Islet of Langerhans (tissue), 1 donor: ENCODE measurements around the gene METTL4.

Source experiments
- FAIRE-seq: peaks from one replicate; lab custom pipeline; 2011; peaks lifted over from hg19 to GRCh38; lab: Jason Lieb, UNC

The METTL4 gene

DNA sequence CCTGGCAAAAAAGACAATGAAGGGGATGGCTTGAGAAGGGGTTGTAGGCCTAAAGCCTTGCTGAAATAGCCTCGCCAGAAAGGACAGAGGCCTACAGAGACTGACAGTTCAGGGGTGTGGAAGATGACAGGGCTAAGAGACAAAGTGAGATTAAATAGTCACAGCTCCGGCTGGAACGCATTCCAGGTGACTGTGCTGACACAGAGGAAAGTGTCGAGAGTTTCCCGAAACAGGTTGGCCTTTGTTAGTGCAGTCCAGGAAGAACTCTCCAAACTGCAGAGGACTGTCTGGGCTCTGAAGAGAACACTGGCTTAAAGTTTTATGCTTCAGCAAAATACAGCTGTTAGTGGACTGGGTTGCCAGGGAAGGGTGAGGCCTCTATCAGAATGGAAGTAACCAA lies 52.8 kb downstream of the METTL4 start:
- FAIRE-seq: no peak

DNA sequence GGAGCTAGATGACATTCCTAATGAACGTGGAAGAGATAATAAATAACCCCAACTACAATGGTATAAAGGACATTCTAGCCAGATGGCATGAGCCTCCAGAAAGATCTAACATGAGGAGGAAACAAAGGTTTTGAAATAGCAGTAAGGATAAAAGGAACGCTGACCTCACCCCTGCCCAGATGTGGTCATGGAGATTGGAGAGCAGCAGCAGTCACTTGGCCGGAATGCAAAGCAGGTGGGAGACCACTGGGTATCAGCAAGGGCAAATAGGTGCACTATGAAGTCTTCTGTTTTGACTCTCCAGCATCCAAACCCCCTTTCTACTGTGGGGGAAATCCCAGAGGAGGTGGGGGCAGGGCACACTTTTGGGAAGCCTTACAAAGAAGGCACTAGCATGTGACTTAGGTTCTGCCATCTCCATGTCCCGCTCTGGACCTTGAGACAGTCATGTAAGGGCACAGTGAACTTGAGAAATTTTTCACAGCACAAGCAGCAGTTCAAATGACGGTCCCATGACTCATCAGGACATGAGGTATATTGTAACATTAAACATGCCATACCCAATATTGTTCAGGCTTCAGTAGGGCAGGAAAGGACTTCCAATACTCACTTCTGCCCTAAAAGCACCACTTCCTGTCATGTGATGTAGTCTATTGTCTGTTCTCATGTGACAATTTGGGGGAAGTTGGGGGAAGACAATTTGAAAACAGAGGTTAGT lies 55.2 kb downstream of the METTL4 start:
- FAIRE-seq: no peak

DNA sequence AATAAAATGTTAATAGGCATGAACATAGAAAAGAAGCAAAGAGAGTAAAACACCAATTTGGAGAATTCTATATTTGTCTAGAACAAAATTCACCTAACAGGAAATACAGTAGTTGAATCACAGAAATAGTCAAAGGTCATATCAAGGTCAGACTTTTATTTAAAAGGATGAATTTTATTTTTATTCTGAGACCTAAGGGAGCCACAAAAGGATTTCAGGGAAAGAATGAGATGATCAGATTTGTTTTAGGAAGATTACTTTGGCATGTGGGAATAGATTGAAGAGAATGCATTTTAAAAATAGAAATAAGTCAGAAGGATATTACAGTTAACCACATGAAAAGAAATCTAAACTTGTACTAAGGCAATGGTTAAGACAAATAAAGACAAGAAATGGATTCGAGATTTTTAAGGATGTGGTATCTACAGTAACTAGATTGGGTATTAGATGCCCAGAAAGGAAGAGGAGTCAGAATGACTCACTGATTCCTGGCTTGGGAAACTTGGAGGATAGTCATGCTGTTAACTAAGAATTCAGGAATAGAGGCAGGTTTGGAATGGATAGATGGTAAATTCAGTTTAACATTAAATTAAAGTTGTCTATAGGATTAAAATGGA lies 56.0 kb downstream of the METTL4 start:
- no peak for FAIRE-seq

DNA sequence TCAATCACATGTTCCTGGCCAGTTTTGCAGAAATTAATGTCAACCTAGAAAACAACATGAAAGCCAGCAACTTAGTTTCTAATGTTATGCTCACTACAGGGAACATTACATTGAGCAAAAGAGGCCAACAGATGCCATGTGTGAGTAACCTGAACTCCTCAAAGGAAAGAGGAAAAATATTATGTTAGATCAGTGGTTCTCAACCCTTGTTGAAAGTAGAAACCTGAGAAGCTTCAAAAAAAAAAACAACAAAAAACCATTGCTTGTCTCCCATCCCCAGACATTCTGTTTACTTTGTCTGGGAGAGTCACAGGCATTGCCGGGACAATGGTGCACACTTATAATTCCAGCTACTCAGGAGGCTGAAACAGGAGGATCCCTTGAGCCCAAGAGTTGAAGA lies 57.7 kb downstream of the METTL4 start:
- FAIRE-seq: no peak

DNA sequence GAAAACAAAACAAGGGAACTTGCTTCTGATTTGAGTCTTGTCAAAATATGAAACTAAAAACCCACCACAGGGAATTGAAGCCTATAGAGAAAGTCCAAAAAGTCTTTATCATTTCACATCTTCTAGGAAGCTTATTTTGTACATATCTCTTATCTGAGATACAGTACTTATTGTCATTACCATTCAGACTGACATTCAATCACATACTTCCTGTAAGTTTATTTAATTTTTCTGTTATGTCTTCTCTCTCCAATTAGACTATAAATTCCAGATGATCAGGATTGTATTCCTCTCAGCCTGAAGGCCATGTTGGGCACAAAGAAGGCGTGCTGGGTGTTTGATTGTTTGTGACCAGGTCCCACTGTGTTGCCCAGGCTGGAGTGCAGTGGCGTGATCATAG lies 59.2 kb downstream of the METTL4 start:
- no peak for FAIRE-seq

DNA sequence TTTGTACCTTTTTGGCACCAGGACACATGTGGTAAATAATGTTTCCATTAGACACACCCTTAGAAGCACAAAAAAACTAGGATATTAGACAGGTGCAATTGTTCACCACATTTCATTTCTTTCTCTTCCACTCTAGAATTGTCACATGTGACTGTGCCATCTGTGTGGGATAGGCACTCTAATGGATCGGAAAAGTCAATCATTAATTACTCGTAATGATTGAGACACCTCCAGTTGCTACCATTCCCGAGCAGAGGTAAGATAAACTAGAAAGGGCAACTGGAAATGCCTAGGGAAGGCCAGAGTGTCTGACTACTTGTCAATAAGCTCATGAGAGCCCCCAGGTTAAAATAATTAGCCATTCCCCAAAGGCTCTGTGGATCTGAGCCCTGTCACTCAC lies 59.9 kb downstream of the METTL4 start:
- FAIRE-seq: no peak

DNA sequence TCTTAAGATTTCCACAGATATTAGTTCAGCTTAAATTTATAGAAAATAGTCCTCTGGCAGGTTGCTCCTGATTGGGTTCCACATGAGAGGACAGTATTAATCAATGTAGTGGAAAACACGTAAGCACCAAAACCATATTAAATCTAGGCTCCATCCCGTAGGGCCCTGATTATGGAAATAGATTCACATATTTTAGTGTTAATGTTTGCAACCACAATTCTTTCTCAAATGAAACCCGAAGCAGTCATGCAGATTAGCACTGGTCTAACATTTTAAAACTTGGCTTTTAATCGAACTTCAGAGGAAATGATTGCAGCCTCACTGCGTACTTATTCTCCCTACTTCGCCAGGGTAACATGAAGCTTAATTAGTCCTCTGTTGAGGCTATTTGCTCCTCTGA lies 60.9 kb downstream of the METTL4 start:
- FAIRE-seq: no peak

DNA sequence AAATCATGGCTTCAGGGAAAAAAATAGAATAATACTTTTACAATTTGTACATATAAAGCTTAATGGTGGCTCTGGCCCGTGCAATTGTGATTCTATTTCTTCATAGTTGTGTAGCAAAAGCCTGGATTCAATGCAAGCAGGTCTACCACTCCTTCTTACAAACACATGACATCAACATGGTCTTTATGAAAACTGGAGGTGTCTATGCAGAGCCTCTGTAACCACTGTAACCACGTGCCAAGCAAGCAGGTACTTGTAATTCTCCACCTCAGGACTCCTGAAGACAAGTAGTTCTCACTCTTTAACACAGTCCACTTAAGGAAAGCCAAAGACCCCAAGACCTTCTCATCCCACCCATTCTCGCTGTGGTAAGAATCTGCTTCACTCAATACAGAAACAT lies 62.6 kb downstream of the METTL4 start:
- no peak for FAIRE-seq

DNA sequence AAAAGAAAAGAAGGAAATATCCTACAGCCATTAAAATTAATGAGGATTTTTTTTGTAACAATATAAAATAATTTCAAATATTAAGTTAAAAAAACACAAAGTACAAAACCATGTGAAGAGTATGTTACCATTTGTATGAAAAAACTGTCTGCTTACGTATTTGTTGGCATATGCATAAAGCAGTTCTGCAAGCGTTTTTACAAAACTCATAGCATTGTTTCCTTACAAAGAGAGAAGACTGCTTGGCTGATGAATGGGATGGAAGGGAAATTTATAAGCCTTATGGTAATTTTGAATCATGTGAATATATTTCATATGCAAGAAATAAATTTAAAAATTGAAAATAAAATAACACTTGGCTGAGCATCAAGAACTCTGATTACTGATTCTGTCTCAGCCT lies 63.1 kb downstream of the METTL4 start:
- FAIRE-seq: no peak

DNA sequence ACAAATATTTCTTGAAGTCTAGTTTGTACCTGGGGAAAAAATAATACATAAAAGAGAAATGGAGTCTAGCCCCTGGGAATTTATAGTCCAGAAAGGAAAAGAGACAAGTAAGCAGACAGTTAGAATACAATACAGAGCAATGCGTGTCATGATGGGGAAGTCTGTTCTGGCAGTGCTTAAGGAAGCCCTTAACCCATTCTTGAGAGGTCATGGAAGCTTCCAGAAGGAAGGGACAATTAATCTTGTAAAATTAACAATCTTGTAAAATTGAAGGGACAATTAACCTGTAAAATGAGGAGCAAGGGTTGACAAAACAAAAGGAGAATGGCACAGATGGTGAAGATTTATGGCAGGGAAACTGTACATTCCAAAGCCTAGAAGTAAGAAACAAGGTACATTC lies 66.7 kb downstream of the METTL4 start:
- no peak for FAIRE-seq

DNA sequence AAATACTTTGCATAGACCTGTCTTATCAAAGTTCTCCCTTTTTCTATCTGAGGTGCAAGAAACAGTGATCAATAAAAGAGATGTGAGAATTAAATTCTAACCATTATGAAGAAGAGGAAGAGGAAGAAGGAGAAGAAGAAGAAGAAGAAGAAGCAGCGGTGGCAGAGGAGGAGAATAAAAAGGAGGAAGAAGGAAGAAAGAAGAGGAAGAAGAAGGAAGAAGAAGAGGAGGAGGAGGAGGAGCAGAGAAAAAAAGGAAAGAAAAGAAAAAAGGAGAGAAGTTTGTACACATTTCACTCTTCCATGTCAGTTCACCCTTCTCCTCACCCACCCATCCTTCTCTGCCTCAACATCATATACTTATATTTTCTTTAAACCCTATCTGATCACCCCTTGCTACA lies 68.4 kb downstream of the METTL4 start:
- FAIRE-seq: no peak

DNA sequence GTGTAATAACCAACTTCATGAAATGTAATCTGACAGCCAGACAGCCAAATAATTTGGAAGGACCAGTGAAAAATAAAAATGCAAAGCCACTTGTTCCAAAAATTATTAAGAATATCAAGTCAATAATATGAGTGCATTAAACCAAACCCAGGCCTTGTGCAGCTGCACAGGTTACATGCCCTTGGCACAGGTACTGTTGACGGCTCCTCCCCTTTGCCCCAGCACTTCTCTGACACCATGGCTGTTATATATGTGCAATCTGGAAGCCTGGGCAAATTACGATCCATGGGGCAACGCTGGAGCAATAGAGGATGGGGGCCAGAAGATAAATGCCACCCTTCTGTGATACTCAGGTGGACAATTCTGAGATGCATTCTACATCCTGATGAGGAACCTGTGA lies 68.9 kb downstream of the METTL4 start:
- no peak for FAIRE-seq

DNA sequence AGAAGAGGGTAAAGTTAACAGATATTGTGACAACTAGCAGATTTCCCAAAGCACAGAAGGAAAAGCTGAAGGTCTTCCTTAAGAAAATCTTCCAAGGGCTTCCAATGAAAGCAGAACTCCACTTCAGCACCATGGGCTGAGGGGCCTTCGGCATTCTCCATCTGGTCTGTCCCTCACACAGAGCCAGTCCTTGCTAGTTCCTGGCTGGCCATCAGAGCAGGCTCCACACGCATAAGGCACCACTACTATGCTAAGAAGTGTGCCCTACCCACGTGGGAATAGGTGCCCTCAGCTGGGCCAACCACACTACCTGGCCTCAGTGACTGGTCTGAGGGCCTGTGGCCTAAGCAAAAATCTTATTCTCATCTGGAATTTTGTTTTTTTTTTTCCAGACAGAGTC lies 73.5 kb downstream of the METTL4 start:
- no peak for FAIRE-seq

DNA sequence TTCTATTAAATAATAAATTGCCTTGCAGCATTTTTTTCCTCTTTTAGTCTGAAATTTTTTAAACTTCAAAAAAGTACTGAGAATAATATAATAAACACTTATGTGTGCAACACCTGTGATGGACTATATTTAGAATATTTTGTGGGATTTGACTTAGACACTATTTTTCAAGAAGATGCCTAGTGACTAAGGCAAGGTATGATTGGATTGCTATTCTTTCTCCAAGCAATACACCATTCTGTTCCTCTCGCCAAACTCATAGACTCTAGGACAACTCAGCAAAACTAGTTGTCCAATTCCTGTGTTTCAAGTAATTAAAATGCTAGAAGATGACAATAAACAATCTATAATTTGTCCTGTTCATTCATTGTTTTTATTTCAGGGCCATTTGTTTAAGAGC lies 75.9 kb downstream of the METTL4 start:
- no peak for FAIRE-seq

DNA sequence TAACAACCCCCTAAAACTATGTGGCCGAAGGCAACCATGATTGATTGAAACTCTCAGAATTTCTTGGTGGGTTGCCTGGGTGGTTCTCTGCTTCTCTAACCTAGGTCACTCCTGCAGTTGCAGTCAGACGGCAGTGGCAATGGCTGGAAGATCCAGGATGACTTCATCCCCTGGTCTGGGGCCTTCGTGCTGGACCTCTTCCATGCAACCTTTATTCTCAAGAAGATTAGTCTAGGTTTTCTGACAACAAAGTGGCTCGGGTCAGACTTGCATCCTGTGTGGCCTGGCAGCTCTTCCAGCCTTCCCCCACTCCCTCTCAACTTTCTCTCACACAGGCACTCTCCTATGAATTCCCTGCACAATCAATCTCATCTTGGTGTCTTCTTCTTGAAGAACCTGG lies 76.4 kb downstream of the METTL4 start:
- FAIRE-seq: no peak
